ENCODE data around the gene MAP7D2. TPM values are rescaled to one million over a fixed set of nuclear protein-coding genes. Genes with fewer than 3 reads are reported as not detected.

Gene MAP7D2
- total RNA-seq, 4 donors from 2014 or later: 0.60 to 1.5 TPM; not detected in 2

- WGBS, 2 donors: 64 to 72% methylated on average over 5 to 6 of the region's 6 CpGs
- no peaks in the 10 kb centered on the region for H3K36me3 ChIP-seq
- TF ChIP-seq CTCF (IDR thresholded peaks at IDR 0.05) (peak in 1 of 5 experiments; percentile 2), EP300 (IDR thresholded peaks at IDR 0.05) (no peak)
- no peaks in the 10 kb centered on the region for H3K9me3 ChIP-seq
- peaks cover 0 to 14% (median 0%) of the 10 kb centered on the region in 4 donors for H3K4me1 ChIP-seq
- peak overlapping the region; percentile 11 to 85 (median 38) for H3K4me3 ChIP-seq
- DNase-seq (ENCODE audit: low spot score in 2 of 2): no peak
- H3K27me3 ChIP-seq: peaks cover 0 to 3% of the 10 kb centered on the region in 2 donors
- H3K27ac ChIP-seq: peak overlapping the region in 3 of 4 donors; percentile 68 to 84 (median 75)
Measured at GRCh38 chrX:19991350-19991718, 125.4 kb downstream of the MAP7D2 start.

- H3K27ac ChIP-seq: peak within 1 kb of the TSS; percentile 39 to 84 (median 82)
- peak within 1 kb of the TSS; percentile 58 to 85 (median 64) for H3K4me3 ChIP-seq
- WGBS, 2 donors: 34% methylated on average over 17 of the region's 103 CpGs; no CpG with 5 or more reads in 1 of the 2 donors
- peak; percentile 67 to 79 for DNase-seq (ENCODE audit: low spot score in 2 of 2)
- no peaks in the 10 kb centered on the region for H3K36me3 ChIP-seq
- peaks cover 0 to 14% (median 0%) of the 10 kb centered on the region in 4 donors for H3K4me1 ChIP-seq
- TF ChIP-seq EP300 (IDR thresholded peaks at IDR 0.05) (no peak), CTCF (IDR thresholded peaks at IDR 0.05) (peak; percentile 67 to 89 (median 87)), POLR2A (IDR thresholded peaks at IDR 0.05) (peak in 1 of 2 donors; percentile 25)
- peaks cover 0 to 3% of the 10 kb centered on the region in 2 donors for H3K27me3 ChIP-seq
- H3K9me3 ChIP-seq: no peaks in the 10 kb centered on the region
Measured at GRCh38 chrX:19990556-19991349, 126.0 kb downstream of the MAP7D2 start, which contains the start of gene BCLAF3. BCLAF3 (minus strand) TSS chrX:19991061; CDS start chrX:19970264, 20,797 bp downstream.

- Histone ChIP-seq H3K27ac (peak overlapping the region; percentile 39 to 84 (median 82)), H3K4me1 (peaks cover 0 to 14% (median 0%) of the 10 kb centered on the region in 4 donors), H3K9me3 (no peaks in the 10 kb centered on the region), H3K4me3 (peak overlapping the region; percentile 58 to 85 (median 64)), H3K36me3 (no peaks in the 10 kb centered on the region), H3K27me3 (peaks cover 0 to 3% of the 10 kb centered on the region in 2 donors)
- no peak for TF ChIP-seq POLR2A (IDR thresholded peaks at IDR 0.05)
- no peak for TF ChIP-seq CTCF (IDR thresholded peaks at IDR 0.05)
- no peak for TF ChIP-seq EP300 (IDR thresholded peaks at IDR 0.05)
- WGBS, 2 donors: 5 to 36% methylated on average over 12 to 17 of the region's 25 CpGs
- DNase-seq (ENCODE audit: low spot score in 2 of 2): no peak
Measured at GRCh38 chrX:19990151-19990555, 126.6 kb downstream of the MAP7D2 start.

- DNase-seq (ENCODE audit: low spot score in 2 of 2): no peak
- Histone ChIP-seq H3K27ac (no peak overlapping the region), H3K4me3 (no peak overlapping the region), H3K4me1 (peaks cover 0 to 14% (median 0%) of the 10 kb centered on the region in 4 donors), H3K9me3 (no peaks in the 10 kb centered on the region), H3K27me3 (peaks cover 0 to 3% of the 10 kb centered on the region in 2 donors), H3K36me3 (no peaks in the 10 kb centered on the region)
- TF ChIP-seq CTCF (IDR thresholded peaks at IDR 0.05) (no peak), POLR2A (IDR thresholded peaks at IDR 0.05) (no peak), EP300 (IDR thresholded peaks at IDR 0.05) (no peak)
- 86 to 88% methylated on average over 5 of the region's 5 CpGs for WGBS, 2 donors
Measured at GRCh38 chrX:19987856-19988255, 128.9 kb downstream of the MAP7D2 start.

GRCh38 chrX:19986531-19986930 is 130.2 kb downstream of the MAP7D2 start:
- WGBS, 2 donors: 73 to 75% methylated on average over 3 of the region's 3 CpGs
- H3K27ac ChIP-seq: no peak overlapping the region
- no peaks in the 10 kb centered on the region for H3K36me3 ChIP-seq
- H3K4me3 ChIP-seq: no peak overlapping the region
- no peaks in the 10 kb centered on the region for H3K9me3 ChIP-seq
- H3K27me3 ChIP-seq: peaks cover 0 to 3% of the 10 kb centered on the region in 2 donors
- TF ChIP-seq POLR2A (IDR thresholded peaks at IDR 0.05) (no peak), CTCF (IDR thresholded peaks at IDR 0.05) (no peak), EP300 (IDR thresholded peaks at IDR 0.05) (no peak)
- DNase-seq (ENCODE audit: low spot score in 2 of 2): no peak
- H3K4me1 ChIP-seq: peaks cover 0 to 14% (median 0%) of the 10 kb centered on the region in 4 donors

Measured in tibial nerve (tissue), 4 donors.